ENCODE data around the gene MTMR4. TPM values are rescaled to one million over a fixed set of nuclear protein-coding genes. Genes with fewer than 3 reads are reported as not detected.

Gene MTMR4
- total RNA-seq, 1 donor from 2014 or later = 89.3 TPM

DNA sequence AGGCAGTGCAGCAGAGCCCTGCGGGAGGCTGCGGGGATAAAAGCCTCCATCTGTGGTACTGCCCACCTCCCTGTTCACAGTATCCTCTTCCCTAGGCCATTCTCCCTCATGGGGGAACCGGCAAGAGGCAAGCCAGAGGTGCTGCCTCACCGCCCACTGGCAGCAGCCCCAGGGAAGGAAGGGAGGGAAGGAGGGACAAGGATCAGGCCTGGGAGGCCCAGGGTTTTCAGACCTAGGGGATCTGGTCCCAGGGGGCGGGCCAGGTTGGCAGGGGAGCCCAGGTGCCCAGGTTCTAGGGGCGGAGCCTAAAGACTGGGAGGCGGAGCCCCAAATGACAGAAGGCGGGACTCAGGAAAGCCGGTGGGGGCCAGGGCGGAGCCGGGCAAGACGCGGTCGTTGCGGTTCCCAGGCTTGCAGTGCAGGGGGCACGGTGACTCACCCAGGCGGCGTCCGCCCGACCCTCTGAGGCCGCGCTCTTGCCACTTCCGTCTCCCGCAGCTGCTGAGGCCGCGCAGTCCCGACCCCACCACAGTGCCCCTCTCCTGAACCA, 3.0 kb upstream of the MTMR4 start:
- TF ChIP-seq, protein P1, sequence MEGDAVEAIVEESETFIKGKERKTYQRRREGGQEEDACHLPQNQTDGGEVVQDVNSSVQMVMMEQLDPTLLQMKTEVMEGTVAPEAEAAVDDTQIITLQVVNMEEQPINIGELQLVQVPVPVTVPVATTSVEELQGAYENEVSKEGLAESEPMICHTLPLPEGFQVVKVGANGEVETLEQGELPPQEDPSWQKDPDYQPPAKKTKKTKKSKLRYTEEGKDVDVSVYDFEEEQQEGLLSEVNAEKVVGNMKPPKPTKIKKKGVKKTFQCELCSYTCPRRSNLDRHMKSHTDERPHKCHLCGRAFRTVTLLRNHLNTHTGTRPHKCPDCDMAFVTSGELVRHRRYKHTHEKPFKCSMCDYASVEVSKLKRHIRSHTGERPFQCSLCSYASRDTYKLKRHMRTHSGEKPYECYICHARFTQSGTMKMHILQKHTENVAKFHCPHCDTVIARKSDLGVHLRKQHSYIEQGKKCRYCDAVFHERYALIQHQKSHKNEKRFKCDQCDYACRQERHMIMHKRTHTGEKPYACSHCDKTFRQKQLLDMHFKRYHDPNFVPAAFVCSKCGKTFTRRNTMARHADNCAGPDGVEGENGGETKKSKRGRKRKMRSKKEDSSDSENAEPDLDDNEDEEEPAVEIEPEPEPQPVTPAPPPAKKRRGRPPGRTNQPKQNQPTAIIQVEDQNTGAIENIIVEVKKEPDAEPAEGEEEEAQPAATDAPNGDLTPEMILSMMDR (IDR thresholded peaks at IDR 0.05; ENCODE audit: unreplicated experiment) = no peak
- peaks cover 10% of the 10 kb centered on the region for H3K27me3 Mint-ChIP-seq
- no peak for DNase-seq (ENCODE audit: low spot score, unreplicated experiment)

DNA sequence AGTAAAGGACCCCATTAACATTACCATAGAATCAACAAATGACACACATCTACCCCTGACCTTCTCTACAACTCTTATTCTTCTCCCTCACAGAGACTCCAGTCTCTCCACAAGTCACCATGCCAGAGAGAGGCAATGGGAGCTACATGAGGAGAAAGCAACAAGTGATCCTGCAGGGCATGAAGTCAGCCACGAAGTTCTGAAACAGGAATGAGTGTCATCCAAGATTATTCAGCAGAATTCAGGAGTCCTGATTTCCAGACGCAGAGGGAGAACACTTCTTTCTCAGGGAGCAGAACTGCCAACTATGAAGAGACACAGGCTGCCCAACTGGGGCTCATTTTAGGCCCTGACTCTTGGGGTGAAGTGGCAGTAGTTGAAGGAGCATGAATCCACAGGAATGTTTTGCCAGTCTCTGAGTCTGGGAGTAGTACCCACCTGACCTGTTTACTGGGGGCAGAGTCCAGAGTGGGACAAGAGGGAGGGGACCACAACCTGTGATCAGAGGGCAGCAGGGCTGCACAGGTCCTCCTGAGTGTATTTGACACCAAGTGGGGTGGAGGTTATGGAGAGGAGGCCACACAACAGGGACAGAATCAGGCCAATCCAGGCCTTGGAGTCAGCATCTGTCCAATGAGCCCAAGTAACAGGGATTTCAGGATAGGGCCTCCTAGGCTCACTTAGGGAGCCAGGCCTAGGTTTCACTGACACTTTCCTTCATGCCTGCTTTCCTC, 2.4 kb upstream of the MTMR4 start:
- Mint-ChIP-seq H3K36me3 (ENCODE audit: insufficient read depth) (no peaks in the 10 kb centered on the region), H3K4me3 (ENCODE audit: low read depth) (peak overlapping the region; percentile 93), H3K4me1 (ENCODE audit: low read depth) (peaks cover 30% of the 10 kb centered on the region), H3K9me3 (ENCODE audit: low read depth) (no peaks in the 10 kb centered on the region), H3K27me3 (peaks cover 10% of the 10 kb centered on the region), H3K27ac (peak overlapping the region; percentile 99)
- no peak for DNase-seq (ENCODE audit: low spot score, unreplicated experiment)
- TF ChIP-seq, protein P1 (IDR thresholded peaks at IDR 0.05; ENCODE audit: unreplicated experiment) = no peak

More for the DNA sequence above, 3.0 kb upstream of the MTMR4 start:
- no peaks in the 10 kb centered on the region for H3K36me3 Mint-ChIP-seq (ENCODE audit: insufficient read depth)
- peak overlapping the region; percentile 93 for H3K4me3 Mint-ChIP-seq (ENCODE audit: low read depth)
- H3K27ac Mint-ChIP-seq = peak overlapping the region; percentile 99
- no peaks in the 10 kb centered on the region for H3K9me3 Mint-ChIP-seq (ENCODE audit: low read depth)
- H3K4me1 Mint-ChIP-seq (ENCODE audit: low read depth) = peaks cover 30% of the 10 kb centered on the region

DNA sequence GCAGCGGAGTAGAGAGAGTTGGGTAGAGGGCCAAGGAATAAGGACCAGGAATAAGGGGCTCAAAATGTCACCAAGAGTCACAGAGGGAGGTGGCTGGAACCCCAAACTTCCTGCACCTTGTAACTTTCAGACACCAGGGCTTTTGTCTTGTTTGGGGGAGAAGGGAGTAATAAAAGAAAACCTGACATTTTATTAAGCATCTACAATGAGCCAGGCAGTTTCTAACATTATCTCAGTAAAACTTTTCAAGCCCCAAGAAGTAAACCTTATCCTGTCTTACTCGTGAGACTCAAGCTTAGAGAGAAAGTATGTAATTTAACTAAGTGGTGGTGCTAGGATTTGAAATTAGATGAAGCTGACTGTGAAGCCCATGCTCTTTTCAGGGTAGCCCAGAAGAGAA, 848 bp upstream of the MTMR4 start:
- TF ChIP-seq, protein P1 (IDR thresholded peaks at IDR 0.05; ENCODE audit: unreplicated experiment) = no peak
- no peak for DNase-seq (ENCODE audit: low spot score, unreplicated experiment)
- Mint-ChIP-seq H3K9me3 (ENCODE audit: low read depth) (no peaks in the 10 kb centered on the region), H3K4me3 (ENCODE audit: low read depth) (peak overlapping the region; percentile 74), H3K27ac (peak overlapping the region; percentile 87), H3K36me3 (ENCODE audit: insufficient read depth) (peaks cover 7% of the 10 kb centered on the region), H3K27me3 (no peaks in the 10 kb centered on the region), H3K4me1 (ENCODE audit: low read depth) (peaks cover 30% of the 10 kb centered on the region)

DNA sequence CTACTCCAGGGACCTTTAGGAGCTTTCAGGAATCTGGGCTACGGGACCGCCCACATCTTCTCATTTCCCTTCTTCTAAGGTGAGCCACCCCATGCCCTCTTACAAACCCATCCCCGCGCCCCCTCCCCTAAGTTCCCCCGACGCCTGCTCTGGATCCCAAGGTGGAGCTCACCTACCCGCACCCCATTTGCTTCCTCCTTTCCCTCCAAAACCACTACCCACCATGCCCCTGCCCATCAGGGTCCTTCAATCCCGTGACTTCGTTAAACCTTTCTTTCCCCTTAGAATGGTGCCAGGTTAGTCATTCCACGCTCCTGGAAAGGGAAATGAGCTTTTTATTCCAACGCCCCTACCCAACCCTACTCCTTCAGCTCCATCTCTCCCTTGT, 326 bp upstream of the MTMR4 start:
- Mint-ChIP-seq H3K4me1 (ENCODE audit: low read depth) (peaks cover 30% of the 10 kb centered on the region), H3K27me3 (no peaks in the 10 kb centered on the region), H3K9me3 (ENCODE audit: low read depth) (no peaks in the 10 kb centered on the region), H3K36me3 (ENCODE audit: insufficient read depth) (peaks cover 13% of the 10 kb centered on the region), H3K27ac (peak overlapping the region; percentile 87), H3K4me3 (ENCODE audit: low read depth) (peak overlapping the region; percentile 74)
- TF ChIP-seq, protein P1 (IDR thresholded peaks at IDR 0.05; ENCODE audit: unreplicated experiment) = no peak
- DNase-seq (ENCODE audit: low spot score, unreplicated experiment) = no peak

DNA sequence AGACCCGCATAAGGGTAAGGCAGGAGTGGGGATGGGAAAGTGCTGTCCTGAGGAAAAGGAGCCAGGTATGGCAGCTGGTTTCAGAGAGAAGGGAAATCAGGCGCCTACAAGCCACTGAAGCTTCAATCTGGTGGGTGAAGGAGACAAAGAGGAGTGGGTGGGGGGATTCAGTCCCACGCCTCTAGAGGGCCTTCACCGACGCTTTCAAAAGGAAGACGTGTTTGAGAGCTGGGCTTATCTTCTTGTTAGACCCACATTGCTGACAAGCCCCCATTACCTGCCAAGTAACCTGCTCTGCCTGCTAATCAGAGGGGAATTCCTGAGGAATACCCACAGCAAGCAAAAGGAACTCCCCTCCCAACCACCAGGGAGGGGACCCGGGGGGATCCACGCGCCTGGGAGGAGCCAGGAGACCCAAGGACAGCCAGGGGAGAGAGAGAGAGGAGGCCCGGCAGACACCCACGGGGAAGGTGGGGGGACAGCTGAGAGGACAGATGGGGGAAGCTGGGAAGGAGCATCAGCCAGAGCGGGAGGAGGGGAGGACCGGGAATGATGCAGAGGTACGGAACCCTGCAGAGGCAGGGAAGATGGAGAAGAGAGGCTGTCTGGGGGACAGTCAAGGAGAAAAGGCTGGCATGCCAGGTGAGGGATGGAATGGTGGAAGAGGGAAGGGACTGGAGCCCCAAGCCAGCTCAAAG, 1.0 kb downstream of the MTMR4 start:
- H3K27ac Mint-ChIP-seq = peak overlapping the region; percentile 92
- H3K9me3 Mint-ChIP-seq (ENCODE audit: low read depth) = no peaks in the 10 kb centered on the region
- no peak for DNase-seq (ENCODE audit: low spot score, unreplicated experiment)
- TF ChIP-seq, protein P1 (IDR thresholded peaks at IDR 0.05; ENCODE audit: unreplicated experiment) = no peak
- H3K36me3 Mint-ChIP-seq (ENCODE audit: insufficient read depth) = peaks cover 16% of the 10 kb centered on the region
- peaks cover 27% of the 10 kb centered on the region for H3K4me1 Mint-ChIP-seq (ENCODE audit: low read depth)
- H3K27me3 Mint-ChIP-seq = no peaks in the 10 kb centered on the region
- H3K4me3 Mint-ChIP-seq (ENCODE audit: low read depth) = peak overlapping the region; percentile 87
